H1 (cell line): ENCODE measurements around the gene SLC13A2.

Source experiments
- BRCA1 ChIP-seq: IDR thresholded peaks from 2 replicates; pipeline ENCODE4 v1.6.1; 2012; ENCODE audit warnings: low read depth, low read length, improper control_type of control experiment
- EP300 ChIP-seq, 2 experiments: IDR thresholded peaks; 1 replicate in 1 of 2; 2 replicates in 1 of 2; pipeline ENCODE4 v1.6.1; 2011 to 2012; ENCODE audit warnings: low read depth in 2 of 2, low read length in 2 of 2, mild to moderate bottlenecking in 2 of 2, borderline replicate concordance in 1 of 2, inconsistent platforms in 1 of 2, moderate library complexity in 1 of 2
- JUN ChIP-seq: IDR thresholded peaks from 2 replicates; pipeline ENCODE4 v1.6.1; 2011; ENCODE audit warnings: low read depth, mild to moderate bottlenecking, improper control_type of control experiment, low read length
- MAFK ChIP-seq: IDR thresholded peaks from 2 replicates; pipeline ENCODE4 v1.6.1; 2012; ENCODE audit warnings: low read depth, mild to moderate bottlenecking, improper control_type of control experiment, low read length
- RAD21 ChIP-seq, 2 experiments: IDR thresholded peaks in 1 of 2; conservative IDR thresholded peaks in 1 of 2; 2 replicates each; pipeline ENCODE4 v1.6.1; 2011; ENCODE audit warnings: low read depth in 2 of 2, low read length in 2 of 2, improper control_type of control experiment in 1 of 2, inconsistent platforms in 1 of 2, mild to moderate bottlenecking in 1 of 2, moderate library complexity in 1 of 2
- TAF1 ChIP-seq: IDR thresholded peaks from 2 replicates; pipeline ENCODE4 v1.6.1; 2011; ENCODE audit warnings: mild to moderate bottlenecking, low read depth, low read length
- ZNF274 ChIP-seq: IDR thresholded peaks from 2 replicates; pipeline ENCODE4 v1.7.0; 2012; ENCODE audit warnings: low read length, borderline replicate concordance; ENCODE audit errors: extremely low read depth
- TF ChIP-seq, protein P1 (sequence below): IDR thresholded peaks from 2 replicates; pipeline ENCODE4 v1.6.1; 2012; ENCODE audit warnings: inconsistent platforms
- TF ChIP-seq, protein P2 (sequence below): IDR thresholded peaks from 2 replicates; pipeline ENCODE4 v1.6.1; 2012; ENCODE audit warnings: low read length, inconsistent platforms
- TF ChIP-seq, protein P3 (sequence below), 3 experiments: IDR thresholded peaks; 1 replicate in 2 of 3; 2 replicates in 1 of 3; pipeline versions ENCODE4 v1.5.1 to v1.6.1; 2011; ENCODE audit warnings: low read length in 3 of 3, mild to moderate bottlenecking in 3 of 3, inconsistent platforms in 2 of 3, low read depth in 1 of 3, moderate library complexity in 1 of 3; ENCODE audit not compliant: insufficient read depth in 1 of 3; ENCODE audit errors: control extremely low read depth in 1 of 3

DNA sequence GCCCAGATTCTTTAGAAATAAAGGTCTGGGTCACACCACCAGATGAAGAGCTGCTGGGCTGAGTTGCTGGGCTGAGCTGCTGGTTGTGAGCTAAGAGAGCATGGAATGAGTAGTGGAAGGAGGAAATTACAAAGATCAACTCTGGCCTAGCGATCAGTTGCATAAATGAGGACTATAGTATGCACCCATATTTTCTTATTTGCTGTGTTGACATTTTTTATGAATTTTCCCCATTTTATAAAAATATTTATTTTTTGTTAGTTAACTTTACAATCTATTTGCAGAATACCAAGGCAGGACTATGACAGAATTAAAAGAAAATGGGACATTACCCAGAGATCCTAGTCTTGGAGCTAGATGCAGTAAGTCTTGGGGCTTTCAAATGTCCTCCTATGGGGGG lies 23.6 kb upstream of the SLC13A2 start:
- TF ChIP-seq, protein P1, sequence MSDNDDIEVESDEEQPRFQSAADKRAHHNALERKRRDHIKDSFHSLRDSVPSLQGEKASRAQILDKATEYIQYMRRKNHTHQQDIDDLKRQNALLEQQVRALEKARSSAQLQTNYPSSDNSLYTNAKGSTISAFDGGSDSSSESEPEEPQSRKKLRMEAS = no peak
- TF ChIP-seq, protein P2, sequence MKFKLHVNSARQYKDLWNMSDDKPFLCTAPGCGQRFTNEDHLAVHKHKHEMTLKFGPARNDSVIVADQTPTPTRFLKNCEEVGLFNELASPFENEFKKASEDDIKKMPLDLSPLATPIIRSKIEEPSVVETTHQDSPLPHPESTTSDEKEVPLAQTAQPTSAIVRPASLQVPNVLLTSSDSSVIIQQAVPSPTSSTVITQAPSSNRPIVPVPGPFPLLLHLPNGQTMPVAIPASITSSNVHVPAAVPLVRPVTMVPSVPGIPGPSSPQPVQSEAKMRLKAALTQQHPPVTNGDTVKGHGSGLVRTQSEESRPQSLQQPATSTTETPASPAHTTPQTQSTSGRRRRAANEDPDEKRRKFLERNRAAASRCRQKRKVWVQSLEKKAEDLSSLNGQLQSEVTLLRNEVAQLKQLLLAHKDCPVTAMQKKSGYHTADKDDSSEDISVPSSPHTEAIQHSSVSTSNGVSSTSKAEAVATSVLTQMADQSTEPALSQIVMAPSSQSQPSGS = no peak
- TF ChIP-seq EP300 (IDR thresholded peaks at IDR 0.05; ENCODE audit: borderline replicate concordance in 1 of 2, low read depth in 2 of 2, low read length in 2 of 2) (no peak), MAFK (no peak), BRCA1 (no peak), RAD21 (IDR thresholded peaks at IDR 0.05 in 1 of 2, conservative IDR thresholded peaks at IDR 0.05 in 1 of 2; ENCODE audit: low read depth in 2 of 2, low read length in 2 of 2) (no peak), TAF1 (no peak), JUN (no peak), ZNF274 (no peak)
- TF ChIP-seq, protein P3, sequence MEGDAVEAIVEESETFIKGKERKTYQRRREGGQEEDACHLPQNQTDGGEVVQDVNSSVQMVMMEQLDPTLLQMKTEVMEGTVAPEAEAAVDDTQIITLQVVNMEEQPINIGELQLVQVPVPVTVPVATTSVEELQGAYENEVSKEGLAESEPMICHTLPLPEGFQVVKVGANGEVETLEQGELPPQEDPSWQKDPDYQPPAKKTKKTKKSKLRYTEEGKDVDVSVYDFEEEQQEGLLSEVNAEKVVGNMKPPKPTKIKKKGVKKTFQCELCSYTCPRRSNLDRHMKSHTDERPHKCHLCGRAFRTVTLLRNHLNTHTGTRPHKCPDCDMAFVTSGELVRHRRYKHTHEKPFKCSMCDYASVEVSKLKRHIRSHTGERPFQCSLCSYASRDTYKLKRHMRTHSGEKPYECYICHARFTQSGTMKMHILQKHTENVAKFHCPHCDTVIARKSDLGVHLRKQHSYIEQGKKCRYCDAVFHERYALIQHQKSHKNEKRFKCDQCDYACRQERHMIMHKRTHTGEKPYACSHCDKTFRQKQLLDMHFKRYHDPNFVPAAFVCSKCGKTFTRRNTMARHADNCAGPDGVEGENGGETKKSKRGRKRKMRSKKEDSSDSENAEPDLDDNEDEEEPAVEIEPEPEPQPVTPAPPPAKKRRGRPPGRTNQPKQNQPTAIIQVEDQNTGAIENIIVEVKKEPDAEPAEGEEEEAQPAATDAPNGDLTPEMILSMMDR (IDR thresholded peaks at IDR 0.05; ENCODE audit: control extremely low read depth in 1 of 3, insufficient read depth in 1 of 3, low read depth in 1 of 3, low read length in 3 of 3) = no peak
